GM12892 (cell line): Measurements from ENCODE around the gene NKRF.

Experiments used
- POLR2A ChIP-seq: IDR thresholded peaks from 2 replicates; pipeline ENCODE4 v1.6.1; 2011; ENCODE audit warnings: low read depth, low read length, control low read depth
- POLR2AphosphoS5 ChIP-seq: IDR thresholded peaks from 2 replicates; pipeline ENCODE4 v1.6.1; 2011; ENCODE audit warnings: low read depth, low read length, control low read depth
- TAF1 ChIP-seq: IDR thresholded peaks from 2 replicates; pipeline ENCODE4 v1.6.1; 2011; ENCODE audit warnings: low read depth, mild to moderate bottlenecking, control low read depth, low read length, borderline replicate concordance

DNA sequence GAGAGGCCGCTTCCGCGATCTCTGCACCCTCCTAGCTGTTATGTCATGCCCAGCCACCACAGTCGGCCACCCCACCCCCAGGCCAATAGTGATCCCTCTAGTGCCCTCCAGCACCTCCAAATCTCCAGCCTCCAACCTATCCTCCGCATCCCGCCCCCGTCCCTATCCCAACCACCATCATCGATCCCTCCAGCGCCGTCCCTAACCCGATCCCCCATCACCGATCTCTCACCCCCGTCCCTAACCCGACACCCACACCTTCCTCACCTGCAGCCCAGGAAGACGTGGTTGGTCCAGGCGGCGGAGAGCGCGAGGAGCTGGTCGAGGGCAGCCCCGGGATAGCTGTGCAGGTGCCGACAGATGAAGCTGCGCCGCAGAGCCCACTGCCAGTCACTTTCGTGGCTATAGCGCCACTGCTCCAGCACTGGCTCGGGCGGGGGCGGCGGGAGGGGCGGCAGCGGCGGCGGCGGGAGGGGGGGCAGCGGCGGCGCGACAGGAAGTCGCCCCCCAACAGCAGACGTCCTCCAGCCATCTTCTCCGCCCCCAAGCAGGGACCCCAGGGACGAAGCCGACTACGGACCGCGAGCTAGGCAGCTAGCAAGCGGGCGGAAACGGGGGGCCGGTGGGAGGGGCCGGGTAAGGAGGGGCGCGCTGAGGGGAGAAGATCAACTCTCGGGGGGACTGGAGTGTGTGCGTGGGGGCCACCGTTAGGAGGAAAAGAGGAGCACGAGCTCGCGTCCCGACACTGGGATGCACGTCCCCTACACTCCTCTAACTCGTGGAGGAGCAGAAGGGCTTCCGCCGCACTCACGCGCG lies 552 bp downstream of the NKRF start:
- TF ChIP-seq POLR2AphosphoS5 (no peak), POLR2A (no peak), TAF1 (no peak)
